Stimulated activated CD4-positive, alpha-beta T cell treated with anti-CD3 and anti-CD28 coated beads, Interleukin-4, amount 100 ng/mL, for 24 hours (primary cell): ENCODE measurements around the gene BPIFA3.
A peak's percentile ranks its signal among the peaks of the same experiment; 100 is the strongest.
"Not testable (repeated sequence)": the region's sequence is repeated elsewhere in the genome, so short reads cannot be mapped to it uniquely, and the experiment has no call there.

Experiments
- DNase-seq: peaks from one replicate; pipeline ENCODE4 v3.0.0-alpha.2; 2020

Gene BPIFA3

GRCh38 chr20:33217052-33217451, at the start of gene BPIFA3:
TSS of gene BPIFA3 (plus strand) at chr20:33217352. CDS start at chr20:33217537, 185 bp downstream.
- DNase-seq, result no peak

DNA sequence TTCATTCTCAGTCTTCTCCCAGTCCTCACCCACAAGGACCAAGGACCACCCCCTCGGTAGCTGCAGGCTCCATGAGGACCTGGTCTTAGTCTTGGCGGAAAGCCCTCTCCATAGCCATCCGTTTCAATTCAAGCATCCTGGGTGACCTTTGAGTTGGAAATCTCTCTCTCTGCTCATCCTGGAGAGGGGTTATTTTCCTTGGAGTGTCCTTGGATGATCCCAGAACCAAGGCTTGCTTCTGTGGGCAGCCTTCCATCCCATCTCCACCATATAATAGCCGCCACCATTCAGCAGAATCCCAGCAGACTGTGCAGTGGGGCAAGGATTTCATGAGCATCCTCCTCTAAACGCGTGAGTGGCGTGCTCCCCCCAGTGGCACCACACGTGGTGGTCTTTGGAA, 49.3 kb upstream of the BPIFA3 start, which contains the start of gene BPIFA2:
TSS of gene BPIFA2 (plus strand) at position 301 of the 400 bp plus-strand sequence. CDS start 987 bp downstream, outside the sequence.
- DNase-seq, result no peak

DNA sequence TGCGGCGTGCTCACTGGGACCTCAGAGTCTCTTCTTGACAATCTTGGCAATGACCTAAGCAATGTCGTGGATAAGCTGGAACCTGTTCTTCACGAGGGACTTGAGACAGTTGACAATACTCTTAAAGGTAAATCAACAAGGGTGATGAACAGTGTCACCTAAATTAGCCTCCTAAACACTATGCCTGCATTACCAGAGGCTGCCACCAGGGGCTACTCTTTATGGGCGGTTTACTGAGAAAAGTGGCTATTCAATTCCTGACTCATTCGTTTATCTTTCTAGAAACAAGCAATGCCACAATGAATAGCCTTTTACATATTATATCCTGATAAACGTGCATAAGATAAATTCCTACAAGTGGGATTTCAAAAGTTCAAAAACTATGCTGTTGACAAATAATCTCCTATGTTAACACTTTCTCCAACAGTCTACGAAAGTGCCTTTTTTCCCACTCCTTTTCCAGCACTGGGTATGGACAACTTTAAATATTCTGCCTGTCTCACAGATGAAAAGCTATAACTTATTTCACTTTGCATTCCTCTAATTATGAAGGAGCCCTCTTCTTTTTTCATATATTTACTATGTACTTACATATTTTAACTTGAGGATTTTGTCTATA, 47.9 kb upstream of the BPIFA3 start:
- peak; percentile 14 for DNase-seq

DNA sequence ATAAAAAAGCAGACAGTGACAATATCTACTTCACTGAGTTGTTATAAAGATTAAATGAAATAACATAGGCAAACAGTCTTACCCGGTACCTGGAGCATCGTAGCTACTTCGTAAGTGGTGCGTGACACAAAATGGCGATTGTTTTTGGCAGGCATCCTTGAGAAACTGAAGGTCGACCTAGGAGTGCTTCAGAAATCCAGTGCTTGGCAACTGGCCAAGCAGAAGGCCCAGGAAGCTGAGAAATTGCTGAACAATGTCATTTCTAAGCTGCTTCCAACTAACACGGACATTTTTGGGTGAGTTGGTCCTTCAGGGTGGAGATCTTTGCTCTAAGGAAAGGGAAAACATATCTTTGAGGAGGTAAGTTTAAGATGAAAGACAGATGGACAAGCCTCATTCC, 44.4 kb upstream of the BPIFA3 start:
- DNase-seq, result no peak

GRCh38 chr20:33175123-33175522, 42.0 kb upstream of the BPIFA3 start:
- no peak for DNase-seq

DNA sequence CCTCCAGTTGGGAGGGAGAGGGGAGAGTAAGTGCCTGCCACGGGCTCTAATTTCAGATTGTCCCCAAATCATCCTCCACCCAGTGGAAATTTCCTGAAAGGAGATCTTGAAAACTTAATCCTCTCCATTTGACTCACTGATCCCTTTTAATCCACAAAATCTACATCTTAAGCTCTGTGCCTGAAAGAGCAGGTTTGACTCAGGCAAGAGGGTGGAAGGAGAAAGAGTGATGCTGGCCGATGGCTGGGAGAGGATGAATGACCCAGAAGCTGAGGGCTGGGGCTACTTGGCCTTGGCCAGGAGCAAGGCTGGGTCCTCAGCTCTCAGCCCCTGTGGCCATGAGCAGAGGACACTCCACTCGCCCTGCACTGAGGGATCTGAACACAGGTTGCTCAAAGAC, 41.1 kb upstream of the BPIFA3 start:
- no peak for DNase-seq

DNA sequence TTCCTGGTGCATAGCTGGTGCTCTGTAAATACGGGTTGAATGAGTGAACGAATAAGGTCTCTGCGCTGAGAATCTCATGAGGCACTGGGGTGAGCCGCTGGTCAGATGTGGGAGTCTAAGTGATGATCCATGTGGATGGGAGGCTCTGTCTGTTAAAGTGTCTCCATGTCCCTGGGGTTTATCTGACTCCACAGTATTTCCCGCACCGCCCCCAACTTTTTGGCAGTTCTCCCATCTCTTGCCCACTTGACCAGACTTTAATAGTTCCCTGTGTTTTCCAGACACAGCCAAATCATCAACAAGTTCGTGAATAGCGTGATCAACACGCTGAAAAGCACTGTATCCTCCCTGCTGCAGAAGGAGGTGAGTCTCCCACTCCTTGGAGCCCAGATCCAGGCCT, 39.3 kb upstream of the BPIFA3 start:
- no peak for DNase-seq

GRCh38 chr20:33178726-33179125, 38.4 kb upstream of the BPIFA3 start:
- DNase-seq, result no peak

DNA sequence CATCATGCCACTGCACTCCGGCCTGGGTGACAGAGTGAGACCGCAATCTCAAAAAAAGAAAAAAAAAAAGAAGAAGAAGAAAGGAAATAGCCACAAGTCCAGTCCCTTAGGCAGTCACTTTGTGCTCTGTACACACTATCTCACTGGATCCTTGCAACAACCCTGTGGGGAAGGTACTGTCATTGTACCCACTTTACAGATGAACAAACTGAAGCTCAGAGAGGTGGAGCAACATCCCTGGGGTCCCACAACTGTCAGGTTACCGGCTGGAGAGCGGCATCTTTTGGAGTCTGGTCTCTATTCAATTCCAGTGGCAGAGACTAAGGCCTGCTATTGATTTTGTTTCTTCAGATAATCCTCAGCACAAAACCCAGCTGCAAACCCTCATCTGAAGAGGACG, 37.0 kb upstream of the BPIFA3 start:
- no peak for DNase-seq

GRCh38 chr20:33181482-33182093, 35.6 kb upstream of the BPIFA3 start:
- DNase-seq, result no peak

DNA sequence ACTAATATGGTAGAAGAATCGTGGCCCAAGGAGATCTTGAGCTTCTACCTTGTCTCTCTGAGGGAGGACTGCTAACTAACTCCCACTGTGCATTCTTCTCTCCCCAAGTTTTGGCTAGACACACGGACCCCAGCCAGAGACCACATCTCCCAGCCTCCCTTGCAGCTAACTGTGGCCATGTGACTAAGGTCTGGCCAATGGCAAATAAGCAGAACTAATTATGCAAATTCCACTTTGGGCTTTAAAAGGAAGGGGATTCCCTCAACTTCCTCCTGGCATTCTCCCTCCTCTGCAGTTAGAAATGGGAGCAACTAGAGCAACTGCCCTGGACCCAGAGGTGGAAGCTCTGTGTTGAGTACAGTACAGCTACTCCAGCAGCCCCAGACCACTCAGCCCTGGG, 33.8 kb upstream of the BPIFA3 start:
- DNase-seq, result no peak

- DNase-seq, result not testable (repeated sequence)
Measured at GRCh38 chr20:33185031-33185590, 32.0 kb upstream of the BPIFA3 start.

GRCh38 chr20:33187491-33187890, 29.7 kb upstream of the BPIFA3 start:
- DNase-seq, result no peak

GRCh38 chr20:33188421-33188820, 28.7 kb upstream of the BPIFA3 start:
- no peak for DNase-seq

GRCh38 chr20:33191484-33191883, 25.7 kb upstream of the BPIFA3 start:
- DNase-seq, result no peak

- DNase-seq, result no peak
Measured at GRCh38 chr20:33191955-33192354, 25.2 kb upstream of the BPIFA3 start.

GRCh38 chr20:33192912-33193501, 24.1 kb upstream of the BPIFA3 start:
- DNase-seq, result no peak

GRCh38 chr20:33199026-33199425, 18.1 kb upstream of the BPIFA3 start:
- DNase-seq, result no peak

- DNase-seq, result no peak
Measured at GRCh38 chr20:33202451-33202850, 14.7 kb upstream of the BPIFA3 start.

DNA sequence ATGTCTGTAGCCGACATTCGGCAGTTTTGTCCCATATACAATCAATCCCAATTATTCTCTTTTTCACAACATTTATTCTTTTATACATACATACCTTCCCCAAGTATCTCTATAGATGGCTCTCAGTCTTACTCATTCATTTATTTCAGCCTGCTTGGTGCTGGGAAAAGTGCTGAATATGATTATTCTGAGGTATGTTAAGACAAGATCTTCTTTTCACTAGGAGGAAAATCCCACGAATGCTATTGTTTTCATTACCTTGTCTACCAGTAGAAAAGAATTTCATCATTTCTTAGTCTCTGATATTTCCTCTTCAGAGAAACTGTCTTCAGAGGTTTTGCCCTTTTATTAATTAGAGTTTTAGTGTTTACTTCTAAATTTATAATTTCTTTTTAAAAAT, 13.7 kb upstream of the BPIFA3 start:
- DNase-seq, result no peak

GRCh38 chr20:33209789-33210188, 7.4 kb upstream of the BPIFA3 start:
- peak; percentile 40 for DNase-seq

DNA sequence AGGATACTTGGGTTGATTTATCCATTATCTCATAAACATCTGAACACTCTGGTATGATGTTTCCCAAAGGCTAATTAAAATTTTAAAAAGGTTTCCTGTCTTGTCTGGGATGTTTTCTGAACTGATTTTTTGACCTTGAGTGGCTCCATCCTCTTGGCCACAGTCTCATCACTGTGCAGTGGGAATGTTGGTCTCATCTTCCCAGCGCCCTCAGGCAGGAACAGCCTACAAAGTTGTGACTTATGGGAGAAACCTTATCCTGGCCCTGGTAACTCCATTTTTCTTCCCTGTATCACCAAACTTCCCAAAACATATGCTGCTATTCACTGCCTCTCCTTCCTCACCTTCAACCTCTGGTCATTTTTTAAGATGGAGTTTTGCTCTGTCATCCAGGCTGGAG, 6.8 kb upstream of the BPIFA3 start:
- no peak for DNase-seq

GRCh38 chr20:33211817-33212424, 5.2 kb upstream of the BPIFA3 start:
- peak; percentile 11 for DNase-seq

DNA sequence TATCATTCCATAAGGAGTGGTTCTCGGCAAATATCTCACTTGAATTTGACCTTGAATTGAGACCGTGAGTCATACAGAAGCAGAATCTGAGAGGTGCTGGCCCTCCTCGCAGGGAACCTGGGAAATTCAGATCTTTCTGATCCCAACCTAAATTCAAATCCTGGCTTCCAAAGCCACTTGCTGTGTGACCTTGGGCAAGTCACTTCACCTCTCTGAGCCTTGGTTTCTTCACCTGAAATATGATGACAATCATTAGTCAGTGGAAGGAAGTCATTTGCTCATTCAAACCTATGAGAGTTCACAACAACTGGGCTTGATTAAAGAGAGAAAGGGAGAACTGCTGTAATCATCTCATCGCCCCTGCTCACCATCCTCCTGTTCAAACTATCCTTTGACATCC, 7.2 kb downstream of the BPIFA3 start:
- DNase-seq, result no peak
